Liver (tissue), 3 donors: ENCODE results near the gene TECPR1.

Experiments used
- EGR1 ChIP-seq, 2 donors: IDR thresholded peaks; 2 replicates each; pipeline ENCODE4 v1.6.1; 2016 to 2018; ENCODE audit warnings: antibody characterized with exemption in 2 of 2, low read depth in 2 of 2
- FOXA1 ChIP-seq: IDR thresholded peaks from 2 replicates; pipeline ENCODE4 v1.6.1; 2016; ENCODE audit warnings: antibody characterized with exemption
- GABPA ChIP-seq, 2 donors: IDR thresholded peaks in 1 of 2; conservative IDR thresholded peaks in 1 of 2; 2 replicates each; pipeline ENCODE4 v1.6.1; 2016; ENCODE audit warnings: antibody characterized with exemption in 2 of 2, mild to moderate bottlenecking in 1 of 2, moderate library complexity in 1 of 2
- JUND ChIP-seq, 2 donors: IDR thresholded peaks; 2 replicates each; pipeline ENCODE4 v1.6.1; 2016; ENCODE audit warnings: antibody characterized with exemption in 2 of 2
- TAF1 ChIP-seq: conservative IDR thresholded peaks from 2 replicates; pipeline ENCODE4 v1.6.1; 2016; ENCODE audit warnings: antibody characterized with exemption, mild to moderate bottlenecking
- TF ChIP-seq, protein P1 (sequence below): IDR thresholded peaks from 2 replicates; pipeline ENCODE4 v1.6.1; 2016; ENCODE audit warnings: antibody characterized with exemption
- TF ChIP-seq, protein P2 (sequence below): fragments of 150-350 bp; IDR thresholded peaks from 2 replicates; pipeline ENCODE4 v1.5.1; 2017; ENCODE audit warnings: improper control_type of control experiment, low read depth, low read length; ENCODE audit not compliant: missing input control
- donor health status: healthy.
- donor health status: healthy.

DNA sequence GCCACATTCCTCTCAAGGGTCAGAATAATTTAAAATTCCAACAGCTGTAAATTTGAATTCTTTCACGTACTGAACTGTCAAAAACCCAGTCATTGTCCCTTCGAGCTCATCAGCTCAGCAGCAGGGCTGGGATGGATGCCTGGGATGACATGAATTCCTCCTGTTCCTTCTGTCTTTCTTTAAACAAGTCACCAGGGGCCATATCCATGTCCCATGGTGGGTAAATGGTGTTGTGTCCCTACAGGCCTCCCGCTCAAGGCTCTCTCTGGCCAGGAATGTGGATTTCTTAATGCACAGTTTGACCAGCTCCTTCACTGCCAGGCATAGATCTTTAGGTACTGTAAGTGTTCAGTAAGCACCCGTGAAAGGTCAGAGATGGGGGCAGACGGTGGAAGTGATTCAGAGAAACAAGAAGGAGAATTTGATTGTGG lies 13.8 kb upstream of the TECPR1 start:
- TF ChIP-seq, protein P1, sequence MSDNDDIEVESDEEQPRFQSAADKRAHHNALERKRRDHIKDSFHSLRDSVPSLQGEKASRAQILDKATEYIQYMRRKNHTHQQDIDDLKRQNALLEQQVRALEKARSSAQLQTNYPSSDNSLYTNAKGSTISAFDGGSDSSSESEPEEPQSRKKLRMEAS, result no peak
- TF ChIP-seq, protein P2, sequence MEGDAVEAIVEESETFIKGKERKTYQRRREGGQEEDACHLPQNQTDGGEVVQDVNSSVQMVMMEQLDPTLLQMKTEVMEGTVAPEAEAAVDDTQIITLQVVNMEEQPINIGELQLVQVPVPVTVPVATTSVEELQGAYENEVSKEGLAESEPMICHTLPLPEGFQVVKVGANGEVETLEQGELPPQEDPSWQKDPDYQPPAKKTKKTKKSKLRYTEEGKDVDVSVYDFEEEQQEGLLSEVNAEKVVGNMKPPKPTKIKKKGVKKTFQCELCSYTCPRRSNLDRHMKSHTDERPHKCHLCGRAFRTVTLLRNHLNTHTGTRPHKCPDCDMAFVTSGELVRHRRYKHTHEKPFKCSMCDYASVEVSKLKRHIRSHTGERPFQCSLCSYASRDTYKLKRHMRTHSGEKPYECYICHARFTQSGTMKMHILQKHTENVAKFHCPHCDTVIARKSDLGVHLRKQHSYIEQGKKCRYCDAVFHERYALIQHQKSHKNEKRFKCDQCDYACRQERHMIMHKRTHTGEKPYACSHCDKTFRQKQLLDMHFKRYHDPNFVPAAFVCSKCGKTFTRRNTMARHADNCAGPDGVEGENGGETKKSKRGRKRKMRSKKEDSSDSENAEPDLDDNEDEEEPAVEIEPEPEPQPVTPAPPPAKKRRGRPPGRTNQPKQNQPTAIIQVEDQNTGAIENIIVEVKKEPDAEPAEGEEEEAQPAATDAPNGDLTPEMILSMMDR, result no peak
- TF ChIP-seq JUND (IDR thresholded peaks at IDR 0.05) (no peak), EGR1 (IDR thresholded peaks at IDR 0.05; ENCODE audit: low read depth in 2 of 2) (no peak), GABPA (IDR thresholded peaks at IDR 0.05 in 1 of 2, conservative IDR thresholded peaks at IDR 0.05 in 1 of 2) (no peak), FOXA1 (no peak), TAF1 (no peak)
